GM12878 (cell line): ENCODE measurements around the gene GEMIN8. TPM values are rescaled to one million over a fixed set of nuclear protein-coding genes. Genes with fewer than 3 reads are reported as not detected.

Source experiments
- BHLHE40 ChIP-seq, 2 experiments: fragments of 450-650 bp in 1 of 2; IDR thresholded peaks; 2 replicates each; pipeline ENCODE4 v1.6.1; 2011 to 2017; ENCODE audit warnings: low read depth in 2 of 2, borderline replicate concordance in 1 of 2, improper control_type of control experiment in 1 of 2, low read length in 1 of 2, mild to moderate bottlenecking in 1 of 2
- E2F8 ChIP-seq: fragments of 450-650 bp; IDR thresholded peaks from 2 replicates; pipeline ENCODE4 v1.6.1; 2018; ENCODE audit warnings: mild to moderate bottlenecking, low read depth, moderate library complexity; ENCODE audit not compliant: partially characterized antibody
- ELK1 ChIP-seq: IDR thresholded peaks from 2 replicates; pipeline ENCODE4 v1.6.1; 2012; ENCODE audit warnings: low read depth, low read length, improper control_type of control experiment
- NFYB ChIP-seq: IDR thresholded peaks from 2 replicates; pipeline ENCODE4 v1.6.1; 2011; ENCODE audit warnings: low read depth, mild to moderate bottlenecking, low read length, improper control_type of control experiment, moderate library complexity; ENCODE audit not compliant: insufficient read depth
- PAX5 ChIP-seq: IDR thresholded peaks from 2 replicates; pipeline ENCODE4 v1.6.1; 2011; ENCODE audit warnings: low read depth, low read length, borderline replicate concordance
- RUNX3 ChIP-seq: IDR thresholded peaks from 2 replicates; pipeline ENCODE4 v1.6.1; 2012; ENCODE audit warnings: low read length, inconsistent platforms
- ZBTB11 ChIP-seq: fragments of 450-650 bp; formaldehyde crosslinking; IDR thresholded peaks from 2 replicates; pipeline ENCODE4 v1.5.0; 2022; ENCODE audit warnings: mild to moderate bottlenecking, missing genetic modification characterization
- polyA plus RNA-seq, 11 experiments: library from polyadenylated mRNA; depleted of rRNA in 4 of 11; unstranded in 6 of 11; stranded (reverse) in 5 of 11; fragments of >200 nt; fragmentation: Nextera tagmentation in 4 of 11; fragmentation: Illumina TruSeq in 1 of 11; extraction: Ambion mirVana in 4 of 11; extraction: Trizol in 1 of 11; gene quantifications; 1 replicate in 1 of 11; 2 replicates in 10 of 11; pipeline versions ENCODE4 v1.2.1 to v1.2.3, GENCODE V29; 2011 to 2016; ENCODE audit warnings: inconsistent platforms in 2 of 11, missing spikeins in 2 of 11, low read depth in 1 of 11
- total RNA-seq, 4 experiments: library from RNA; depleted of rRNA in 3 of 4; stranded (reverse); fragments of >200 nt in 3 of 4; fragmentation: Illumina TruSeq in 1 of 4; extraction: Trizol in 1 of 4; gene quantifications; 2 replicates each; pipeline versions ENCODE4 v1.2.1 to v1.2.3, GENCODE V29; 2013 to 2021

The GEMIN8 gene
- total and polyA plus RNA-seq, 10 of the 15 experiments (the other 5 are each of a cell fraction or from before 2014, with no cell fraction given), result 18.4 to 87.0 (median 27.7) TPM

GRCh38 chrX:14013054-14013453, 16.6 kb downstream of the GEMIN8 start (continued):
- no peak for TF ChIP-seq PAX5
- no peak for TF ChIP-seq RUNX3
- TF ChIP-seq E2F8, result no peak
- no peak for TF ChIP-seq ELK1
- TF ChIP-seq NFYB, result no peak
- TF ChIP-seq ZBTB11, result no peak
- TF ChIP-seq BHLHE40 (IDR thresholded peaks at IDR 0.05; ENCODE audit: borderline replicate concordance in 1 of 2, low read depth in 2 of 2, low read length in 1 of 2), result no peak
- TF ChIP-seq, all 136 proteins: peak for 0
